ENCODE results near the gene SMYD4.
"Not testable (repeated sequence)": the region's sequence is repeated elsewhere in the genome, so short reads cannot be mapped to it uniquely, and the experiment has no call there.

The SMYD4 gene

GRCh38 chr17:1808644-1809043, 21.1 kb downstream of the SMYD4 start:
- no peak for DNase-seq (ENCODE audit: low read depth)
- H3K4me3 ChIP-seq (ENCODE audit: low read depth, low read length): no peak overlapping the region
- no peak for TF ChIP-seq CTCF (IDR thresholded peaks at IDR 0.05; ENCODE audit: low read depth, low read length, missing control alignments)

GRCh38 chr17:1807890-1808289, 21.8 kb downstream of the SMYD4 start:
- TF ChIP-seq CTCF (IDR thresholded peaks at IDR 0.05; ENCODE audit: low read depth, low read length, missing control alignments): no peak
- no peak for DNase-seq (ENCODE audit: low read depth)
- no peak overlapping the region for H3K4me3 ChIP-seq (ENCODE audit: low read depth, low read length)

GRCh38 chr17:1803280-1803679, 26.4 kb downstream of the SMYD4 start:
- no peak for TF ChIP-seq CTCF (IDR thresholded peaks at IDR 0.05; ENCODE audit: low read depth, low read length, missing control alignments)
- H3K4me3 ChIP-seq (ENCODE audit: low read depth, low read length): no peak overlapping the region
- DNase-seq (ENCODE audit: low read depth): no peak

- no peak overlapping the region for H3K4me3 ChIP-seq (ENCODE audit: low read depth, low read length)
- no peak for TF ChIP-seq CTCF (IDR thresholded peaks at IDR 0.05; ENCODE audit: low read depth, low read length, missing control alignments)
- DNase-seq (ENCODE audit: low read depth): no peak
These were observed 27.3 kb downstream of the SMYD4 start for GRCh38 chr17:1802429-1802828.

- no peak for TF ChIP-seq CTCF (IDR thresholded peaks at IDR 0.05; ENCODE audit: low read depth, low read length, missing control alignments)
These were observed 29.0 kb downstream of the SMYD4 start for GRCh38 chr17:1800712-1801111.

GRCh38 chr17:1800240-1800639, 29.5 kb downstream of the SMYD4 start:
- no peak for DNase-seq (ENCODE audit: low read depth)
- H3K4me3 ChIP-seq (ENCODE audit: low read depth, low read length): no peak overlapping the region
- TF ChIP-seq CTCF (IDR thresholded peaks at IDR 0.05; ENCODE audit: low read depth, low read length, missing control alignments): no peak

More at GRCh38 chr17:1800712-1801111, 29.0 kb downstream of the SMYD4 start:
- no peak overlapping the region for H3K4me3 ChIP-seq (ENCODE audit: low read depth, low read length)
- no peak for DNase-seq (ENCODE audit: low read depth)

GRCh38 chr17:1797846-1798245, 31.9 kb downstream of the SMYD4 start:
- not testable (repeated sequence) for DNase-seq (ENCODE audit: low read depth); H3K4me3 ChIP-seq (ENCODE audit: low read depth, low read length)

- no peak for DNase-seq (ENCODE audit: low read depth)
These were observed 32.4 kb downstream of the SMYD4 start for GRCh38 chr17:1797323-1797722.

More at GRCh38 chr17:1797323-1797722, 32.4 kb downstream of the SMYD4 start:
- TF ChIP-seq CTCF (IDR thresholded peaks at IDR 0.05; ENCODE audit: low read depth, low read length, missing control alignments): no peak
- H3K4me3 ChIP-seq (ENCODE audit: low read depth, low read length): no peak overlapping the region
